Astrocyte (in vitro differentiated cells and primary cell): ENCODE measurements around the gene CLNS1A. TPM values are rescaled to one million over a fixed set of nuclear protein-coding genes. Genes with fewer than 3 reads are reported as not detected.

Source experiments
- DNase-seq: peaks from one replicate; pipeline ENCODE4 v3.0.0-alpha.2; 2010; ENCODE audit warnings: low read depth
- FAIRE-seq: peaks from 2 replicates; lab custom pipeline; 2011; peaks lifted over from hg19 to GRCh38; lab: Jason Lieb, UNC
- H2AFZ ChIP-seq: 2 replicates; pipeline ENCODE4 v1.6.0; 2012; ENCODE audit warnings: low read depth, low read length, inconsistent platforms
- H3K27ac ChIP-seq: 2 replicates; pipeline ENCODE4 v1.5.1; 2011; ENCODE audit warnings: low read depth, low read length, inconsistent platforms
- H3K27me3 ChIP-seq: 2 replicates; pipeline ENCODE4 v1.6.0; 2011; ENCODE audit warnings: low read length, inconsistent platforms; ENCODE audit not compliant: insufficient read depth
- H3K36me3 ChIP-seq: 2 replicates; pipeline ENCODE4 v1.5.1; 2011; ENCODE audit warnings: low read length, inconsistent platforms; ENCODE audit not compliant: insufficient read depth
- H3K4me1 ChIP-seq: 2 replicates; pipeline ENCODE4 v1.5.1; 2011; ENCODE audit warnings: low read length, inconsistent platforms; ENCODE audit not compliant: insufficient read depth
- H3K4me2 ChIP-seq: 2 replicates; pipeline ENCODE4 v1.6.0; 2012; ENCODE audit warnings: low read length, inconsistent platforms
- H3K4me3 ChIP-seq: 2 replicates; pipeline ENCODE4 v1.5.1; 2011; ENCODE audit warnings: low read depth, mild to moderate bottlenecking, low read length, inconsistent platforms; ENCODE audit not compliant: insufficient read depth
- H3K79me2 ChIP-seq: 2 replicates; pipeline ENCODE4 v1.6.0; 2012; ENCODE audit warnings: mild to moderate bottlenecking, low read length, inconsistent platforms; ENCODE audit not compliant: insufficient read depth
- H3K9ac ChIP-seq: 2 replicates; pipeline ENCODE4 v1.6.0; 2012; ENCODE audit warnings: mild to moderate bottlenecking, low read length, inconsistent platforms
- H3K9me3 ChIP-seq: 2 replicates; pipeline ENCODE4 v1.5.1; 2012; ENCODE audit warnings: low read depth, mild to moderate bottlenecking, low read length, inconsistent platforms; ENCODE audit not compliant: insufficient read depth
- H4K20me1 ChIP-seq: 2 replicates; pipeline ENCODE4 v1.6.0; 2012; ENCODE audit warnings: low read length, inconsistent platforms; ENCODE audit not compliant: insufficient read depth
- H3K27ac Mint-ChIP-seq: one replicate; pipeline ENCODE4 v1.8.0; 2021; ENCODE audit warnings: mild to moderate bottlenecking, mixed read lengths; ENCODE audit not compliant: unreplicated experiment
- H3K27me3 Mint-ChIP-seq: one replicate; pipeline ENCODE4 v1.8.0; 2021; ENCODE audit warnings: low read depth, mixed read lengths; ENCODE audit not compliant: unreplicated experiment
- H3K36me3 Mint-ChIP-seq: one replicate; pipeline ENCODE4 v1.8.0; 2021; ENCODE audit warnings: low read depth, mixed read lengths; ENCODE audit not compliant: unreplicated experiment
- H3K4me1 Mint-ChIP-seq: one replicate; pipeline ENCODE4 v1.8.0; 2021; ENCODE audit warnings: low read depth, mixed read lengths; ENCODE audit not compliant: unreplicated experiment
- H3K4me3 Mint-ChIP-seq: one replicate; pipeline ENCODE4 v1.8.0; 2021; ENCODE audit warnings: mild to moderate bottlenecking, moderate library complexity, mixed read lengths; ENCODE audit not compliant: unreplicated experiment
- H3K9me3 Mint-ChIP-seq: one replicate; pipeline ENCODE4 v1.8.0; 2021; ENCODE audit warnings: mild to moderate bottlenecking, mixed read lengths; ENCODE audit not compliant: unreplicated experiment
- CTCF ChIP-seq: IDR thresholded peaks from 2 replicates; pipeline ENCODE4 v1.5.1; 2011; ENCODE audit warnings: low read depth, mild to moderate bottlenecking, inconsistent platforms, low read length, moderate library complexity; ENCODE audit not compliant: insufficient read depth
- EZH2 ChIP-seq: IDR thresholded peaks from 2 replicates; pipeline ENCODE4 v1.6.1; 2012; ENCODE audit warnings: mild to moderate bottlenecking, low read length, inconsistent platforms; ENCODE audit not compliant: insufficient read depth
- total RNA-seq: library from RNA; stranded (reverse); gene quantifications from 2 replicates; pipeline ENCODE4 v1.2.1, GENCODE V29; 2021

Gene CLNS1A
- total RNA-seq, 1 donor from 2014 or later: 104 TPM

GRCh38 chr11:77569676-77570070 lies 67.9 kb downstream of the CLNS1A start:
- H3K36me3 Mint-ChIP-seq: peaks cover 2% of the 10 kb centered on the region
- H3K4me1 Mint-ChIP-seq: peaks cover 12% of the 10 kb centered on the region
- no peak overlapping the region for H3K4me3 Mint-ChIP-seq
- no peak overlapping the region for H3K4me3 ChIP-seq
- H2AFZ ChIP-seq: no peak overlapping the region
- no peaks in the 10 kb centered on the region for H3K9me3 Mint-ChIP-seq
- peaks cover 2% of the 10 kb centered on the region for H3K27me3 Mint-ChIP-seq
- TF ChIP-seq CTCF (no peak), EZH2 (no peak)
- H3K79me2 ChIP-seq: no peaks in the 10 kb centered on the region
- no peaks in the 10 kb centered on the region for H3K4me1 ChIP-seq
- FAIRE-seq: no peak
- no peaks in the 10 kb centered on the region for H3K9me3 ChIP-seq
- no peaks in the 10 kb centered on the region for H3K36me3 ChIP-seq
- H3K27me3 ChIP-seq: no peaks in the 10 kb centered on the region
- no peak overlapping the region for H3K27ac Mint-ChIP-seq
- H3K4me2 ChIP-seq: no peak overlapping the region
- DNase-seq: no peak
- H3K27ac ChIP-seq: no peak overlapping the region
- H4K20me1 ChIP-seq: no peaks in the 10 kb centered on the region
- H3K9ac ChIP-seq: no peak overlapping the region

GRCh38 chr11:77568916-77569675 lies 68.5 kb downstream of the CLNS1A start:
- Mint-ChIP-seq H3K36me3 (peaks cover 2% of the 10 kb centered on the region), H3K27ac (no peak overlapping the region), H3K4me3 (no peak overlapping the region), H3K27me3 (peaks cover 2% of the 10 kb centered on the region), H3K4me1 (peaks cover 12% of the 10 kb centered on the region), H3K9me3 (no peaks in the 10 kb centered on the region)
- Histone ChIP-seq H3K4me1 (no peaks in the 10 kb centered on the region), H3K36me3 (no peaks in the 10 kb centered on the region), H3K9ac (no peak overlapping the region), H3K27me3 (no peaks in the 10 kb centered on the region), H3K4me3 (no peak overlapping the region), H3K79me2 (no peaks in the 10 kb centered on the region), H2AFZ (no peak overlapping the region), H3K27ac (no peak overlapping the region), H4K20me1 (no peaks in the 10 kb centered on the region), H3K4me2 (no peak overlapping the region), H3K9me3 (no peaks in the 10 kb centered on the region)
- DNase-seq (no peak), FAIRE-seq (no peak)
- TF ChIP-seq CTCF (no peak), EZH2 (no peak)

- H3K27ac ChIP-seq: no peak overlapping the region
- H3K27me3 ChIP-seq: no peaks in the 10 kb centered on the region
- H3K9me3 Mint-ChIP-seq: no peaks in the 10 kb centered on the region
- H3K4me2 ChIP-seq: no peak overlapping the region
- H3K36me3 ChIP-seq: no peaks in the 10 kb centered on the region
- no peak overlapping the region for H3K9ac ChIP-seq
- H3K27ac Mint-ChIP-seq: no peak overlapping the region
- TF ChIP-seq CTCF (no peak), EZH2 (no peak)
- peaks cover 2% of the 10 kb centered on the region for H3K27me3 Mint-ChIP-seq
- no peak overlapping the region for H3K4me3 Mint-ChIP-seq
- no peaks in the 10 kb centered on the region for H3K79me2 ChIP-seq
- peaks cover 2% of the 10 kb centered on the region for H3K36me3 Mint-ChIP-seq
- H4K20me1 ChIP-seq: no peaks in the 10 kb centered on the region
- FAIRE-seq (no peak), DNase-seq (no peak)
- peaks cover 12% of the 10 kb centered on the region for H3K4me1 Mint-ChIP-seq
- no peaks in the 10 kb centered on the region for H3K9me3 ChIP-seq
- H2AFZ ChIP-seq: no peak overlapping the region
- no peaks in the 10 kb centered on the region for H3K4me1 ChIP-seq
- H3K4me3 ChIP-seq: no peak overlapping the region
Measured at GRCh38 chr11:77568306-77568705, 69.3 kb downstream of the CLNS1A start.
